ENCODE measurements around the gene OGFOD3.

The OGFOD3 gene

DNA sequence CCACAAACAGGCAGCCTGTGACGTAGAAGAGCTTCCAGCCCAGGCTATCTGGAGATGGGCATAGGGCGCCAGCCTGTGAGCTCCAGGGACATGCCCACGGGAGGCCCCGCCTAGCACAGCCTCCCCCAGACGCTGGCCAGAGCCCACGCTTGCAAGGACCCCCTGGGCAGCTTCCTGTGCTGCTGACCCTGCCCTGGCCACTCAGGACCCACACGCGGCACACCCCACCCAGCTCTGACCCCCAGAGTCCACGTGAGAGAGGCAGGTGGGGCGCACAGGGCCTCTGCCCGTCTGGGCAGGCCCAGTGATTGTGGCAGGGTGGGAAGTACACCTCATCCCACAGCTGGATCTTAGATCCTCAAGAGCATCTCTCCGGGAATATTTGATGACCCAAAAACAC is 28.3 kb upstream of the OGFOD3 start:
- no peak for DNase-seq
- TF ChIP-seq, protein P1, sequence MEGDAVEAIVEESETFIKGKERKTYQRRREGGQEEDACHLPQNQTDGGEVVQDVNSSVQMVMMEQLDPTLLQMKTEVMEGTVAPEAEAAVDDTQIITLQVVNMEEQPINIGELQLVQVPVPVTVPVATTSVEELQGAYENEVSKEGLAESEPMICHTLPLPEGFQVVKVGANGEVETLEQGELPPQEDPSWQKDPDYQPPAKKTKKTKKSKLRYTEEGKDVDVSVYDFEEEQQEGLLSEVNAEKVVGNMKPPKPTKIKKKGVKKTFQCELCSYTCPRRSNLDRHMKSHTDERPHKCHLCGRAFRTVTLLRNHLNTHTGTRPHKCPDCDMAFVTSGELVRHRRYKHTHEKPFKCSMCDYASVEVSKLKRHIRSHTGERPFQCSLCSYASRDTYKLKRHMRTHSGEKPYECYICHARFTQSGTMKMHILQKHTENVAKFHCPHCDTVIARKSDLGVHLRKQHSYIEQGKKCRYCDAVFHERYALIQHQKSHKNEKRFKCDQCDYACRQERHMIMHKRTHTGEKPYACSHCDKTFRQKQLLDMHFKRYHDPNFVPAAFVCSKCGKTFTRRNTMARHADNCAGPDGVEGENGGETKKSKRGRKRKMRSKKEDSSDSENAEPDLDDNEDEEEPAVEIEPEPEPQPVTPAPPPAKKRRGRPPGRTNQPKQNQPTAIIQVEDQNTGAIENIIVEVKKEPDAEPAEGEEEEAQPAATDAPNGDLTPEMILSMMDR (IDR thresholded peaks at IDR 0.05; ENCODE audit: low read depth, low read length, missing control alignments), result no peak
- Histone ChIP-seq H3K27ac (no peak overlapping the region), H3K27me3 (replicated peaks) (no peaks in the 10 kb centered on the region), H3K4me3 (ENCODE audit: low read depth, low read length) (no peak overlapping the region), H3K36me3 (replicated peaks) (peaks cover 8% of the 10 kb centered on the region)
- in situ Hi-C loops (cut with HindIII; ENCODE audit: low pct_ligation_motif_present, low sequenced_read_pairs), result no loop called here

DNA sequence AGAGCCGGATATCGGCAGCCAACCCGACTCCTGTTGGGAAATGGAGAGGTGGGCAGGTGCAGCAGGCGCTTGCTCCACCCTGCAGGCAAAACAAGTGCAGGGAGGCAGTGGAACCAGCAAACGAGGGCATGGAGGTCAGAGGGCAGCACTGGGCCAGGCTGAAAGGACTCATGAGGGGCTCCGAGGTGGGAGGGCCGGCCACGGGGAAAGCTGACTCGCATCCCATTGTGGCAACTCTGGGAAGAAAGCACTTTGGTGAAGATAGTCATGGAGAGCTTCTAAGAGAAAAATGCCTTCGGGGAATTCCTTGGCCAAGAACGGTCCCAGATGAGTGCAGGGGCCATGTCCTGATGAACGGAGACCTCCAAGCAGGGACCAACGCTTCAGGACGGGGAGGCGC is 27.7 kb upstream of the OGFOD3 start:
- H3K27ac ChIP-seq, result no peak overlapping the region
- in situ Hi-C loops (cut with HindIII; ENCODE audit: low pct_ligation_motif_present, low sequenced_read_pairs), result no loop called here
- TF ChIP-seq, protein P1 (IDR thresholded peaks at IDR 0.05; ENCODE audit: low read depth, low read length, missing control alignments), result no peak
- peaks cover 8% of the 10 kb centered on the region for H3K36me3 ChIP-seq (replicated peaks)
- H3K27me3 ChIP-seq (replicated peaks), result no peaks in the 10 kb centered on the region
- H3K4me3 ChIP-seq (ENCODE audit: low read depth, low read length), result no peak overlapping the region
- DNase-seq, result no peak

DNA sequence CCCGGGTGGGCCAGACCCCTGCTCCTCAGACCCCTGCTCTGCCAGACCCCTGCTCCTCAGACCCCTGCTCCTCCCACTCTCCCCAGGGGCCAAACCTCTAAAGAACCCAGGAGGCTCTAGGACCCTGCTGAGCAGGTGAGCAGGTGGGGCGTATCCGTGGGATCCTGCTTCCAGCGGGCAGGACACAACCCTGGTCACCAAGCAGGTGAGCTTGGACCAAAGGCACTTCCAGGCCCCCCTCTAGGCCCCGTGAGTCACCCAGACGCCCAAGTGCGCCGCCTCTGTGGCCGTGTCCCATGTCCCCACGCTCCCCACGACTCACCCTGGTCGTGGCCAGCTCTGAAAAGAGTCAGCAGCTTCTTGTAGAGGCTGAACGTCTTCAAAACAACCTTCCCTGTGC is 27.2 kb upstream of the OGFOD3 start:
- Histone ChIP-seq H3K4me3 (ENCODE audit: low read depth, low read length) (no peak overlapping the region), H3K27me3 (replicated peaks) (no peaks in the 10 kb centered on the region), H3K27ac (no peak overlapping the region), H3K36me3 (replicated peaks) (peaks cover 8% of the 10 kb centered on the region)
- in situ Hi-C loops (cut with HindIII; ENCODE audit: low pct_ligation_motif_present, low sequenced_read_pairs), result no loop called here
- DNase-seq, result no peak
- TF ChIP-seq, protein P1 (IDR thresholded peaks at IDR 0.05; ENCODE audit: low read depth, low read length, missing control alignments), result no peak

DNA sequence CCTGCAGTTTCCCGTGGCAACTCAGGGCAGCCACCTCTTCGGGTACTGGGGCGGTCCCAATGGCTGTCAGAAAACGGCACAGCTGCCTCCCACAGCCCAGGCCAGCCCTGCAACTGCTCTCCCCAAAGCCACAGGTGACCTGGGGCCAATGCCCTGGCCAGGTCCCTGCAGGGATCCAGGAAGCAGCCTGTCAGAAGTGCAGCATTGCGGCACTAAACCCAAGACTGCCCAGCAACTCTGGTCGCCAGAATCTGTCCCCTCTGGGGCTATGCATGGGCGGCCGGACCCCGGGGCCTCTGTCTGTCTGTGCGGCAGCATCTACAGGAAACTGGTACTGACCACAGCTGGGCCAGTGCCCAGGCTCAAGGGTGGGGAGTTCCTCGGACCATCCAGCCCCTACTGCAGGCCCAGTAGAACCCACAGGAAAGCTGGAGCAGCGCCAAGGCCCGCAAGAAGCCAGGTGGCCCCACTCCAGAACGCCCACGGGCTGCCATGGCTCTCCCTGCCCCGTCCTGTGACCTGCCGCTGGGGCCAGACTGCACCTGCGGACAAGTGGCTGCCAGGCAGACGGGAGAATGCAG is 26.6 kb upstream of the OGFOD3 start:
- Histone ChIP-seq H3K36me3 (replicated peaks) (peaks cover 8% of the 10 kb centered on the region), H3K4me3 (ENCODE audit: low read depth, low read length) (no peak overlapping the region), H3K27ac (no peak overlapping the region), H3K27me3 (replicated peaks) (no peaks in the 10 kb centered on the region)
- DNase-seq, result no peak
- in situ Hi-C loops (cut with HindIII; ENCODE audit: low pct_ligation_motif_present, low sequenced_read_pairs), result no loop called here
- TF ChIP-seq, protein P1 (IDR thresholded peaks at IDR 0.05; ENCODE audit: low read depth, low read length, missing control alignments), result no peak

DNA sequence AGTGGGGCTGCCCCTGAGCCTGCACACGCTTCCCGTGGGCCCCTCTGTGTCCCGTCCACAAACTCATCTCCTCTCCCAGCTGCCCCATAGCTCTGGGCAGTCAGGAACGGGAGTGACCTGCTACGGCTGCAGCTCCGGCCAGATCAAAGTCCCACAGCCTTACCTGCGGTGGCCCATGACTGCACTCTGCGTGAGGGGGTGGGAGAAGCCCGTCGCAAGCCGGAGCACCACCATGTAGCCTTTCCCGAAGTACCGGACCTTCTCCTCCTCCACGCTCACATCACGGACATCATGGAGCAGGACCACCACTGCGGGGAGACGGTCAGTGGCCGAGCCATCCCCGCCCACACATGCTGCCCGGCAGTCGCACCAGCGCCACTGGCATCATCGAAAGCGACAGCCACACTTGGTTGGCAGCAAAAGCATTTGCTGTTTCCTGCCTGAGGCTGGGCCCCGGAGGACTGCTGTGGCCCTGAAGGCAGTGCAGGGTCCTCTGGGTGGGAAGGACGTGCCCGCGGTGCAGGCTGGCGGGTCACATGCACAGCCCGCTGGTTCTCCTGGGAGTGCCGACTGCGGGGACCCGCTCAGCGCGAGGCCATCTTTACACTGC is 26.0 kb upstream of the OGFOD3 start:
- no peak overlapping the region for H3K4me3 ChIP-seq (ENCODE audit: low read depth, low read length)
- no peak for DNase-seq
- in situ Hi-C loops (cut with HindIII; ENCODE audit: low pct_ligation_motif_present, low sequenced_read_pairs), result no loop called here

More for the DNA sequence above, 26.0 kb upstream of the OGFOD3 start:
- TF ChIP-seq, protein P1 (IDR thresholded peaks at IDR 0.05; ENCODE audit: low read depth, low read length, missing control alignments), result no peak
- peaks cover 8% of the 10 kb centered on the region for H3K36me3 ChIP-seq (replicated peaks)
- no peaks in the 10 kb centered on the region for H3K27me3 ChIP-seq (replicated peaks)
- H3K27ac ChIP-seq, result no peak overlapping the region
